HG02884 (cell line): ENCODE results near the gene BTBD6.
"Not testable (repeated sequence)": the region's sequence is repeated elsewhere in the genome, so short reads cannot be mapped to it uniquely, and the experiment has no call there.

Experiments
- ATAC-seq: cut with Tn5 transposase; IDR thresholded peaks from one replicate; pipeline ENCODE4 v1.9.1; 2021; ENCODE audit warnings: mild to moderate bottlenecking, moderate library complexity; ENCODE audit not compliant: unreplicated experiment

BTBD6 gene

DNA sequence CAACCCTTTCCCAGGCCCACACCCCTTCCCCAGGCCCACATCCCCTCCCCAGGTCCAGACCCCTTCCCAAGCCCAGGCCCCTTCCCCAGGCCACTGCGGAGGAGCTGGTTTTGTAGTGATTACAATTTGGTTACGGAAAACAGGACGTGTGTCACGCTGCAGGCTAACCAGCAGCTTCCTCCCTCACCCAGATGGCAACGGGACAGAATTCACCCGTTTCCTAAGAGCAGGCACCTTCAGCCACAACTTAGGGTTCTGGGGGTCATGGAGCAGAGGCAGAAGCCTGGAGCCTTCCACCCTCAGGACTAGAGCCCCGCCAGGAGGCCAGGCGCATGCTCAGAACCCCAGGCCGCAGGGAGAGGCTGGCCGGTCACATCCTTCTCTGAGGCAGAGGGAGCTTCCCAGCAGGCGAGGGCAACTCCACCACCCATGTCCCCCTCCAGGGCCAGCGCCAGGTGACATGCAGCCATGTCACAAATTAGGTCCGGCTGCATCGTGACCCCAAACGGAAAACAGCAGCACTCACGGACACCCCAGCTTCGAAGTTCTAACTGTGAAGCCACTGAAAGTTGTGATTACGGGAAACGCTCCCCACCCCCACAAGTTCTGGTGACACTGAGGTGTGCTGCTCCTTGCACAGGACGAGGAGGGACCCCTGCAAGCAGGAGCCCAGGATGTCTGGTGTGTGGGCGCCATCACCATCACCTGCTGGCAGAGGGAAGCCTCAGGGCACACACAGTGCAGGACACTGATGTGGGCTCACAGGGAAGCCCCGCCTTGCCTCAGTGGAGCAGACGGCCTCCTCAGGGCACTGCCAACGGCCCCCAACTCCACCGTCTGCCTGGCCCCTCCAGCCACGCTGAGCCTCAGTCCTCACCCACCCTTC is 44.7 kb downstream of the BTBD6 start:
- no peak for ATAC-seq

- ATAC-seq = no peak
These were observed 45.8 kb downstream of the BTBD6 start for GRCh38 chr14:105294142-105294597.

DNA sequence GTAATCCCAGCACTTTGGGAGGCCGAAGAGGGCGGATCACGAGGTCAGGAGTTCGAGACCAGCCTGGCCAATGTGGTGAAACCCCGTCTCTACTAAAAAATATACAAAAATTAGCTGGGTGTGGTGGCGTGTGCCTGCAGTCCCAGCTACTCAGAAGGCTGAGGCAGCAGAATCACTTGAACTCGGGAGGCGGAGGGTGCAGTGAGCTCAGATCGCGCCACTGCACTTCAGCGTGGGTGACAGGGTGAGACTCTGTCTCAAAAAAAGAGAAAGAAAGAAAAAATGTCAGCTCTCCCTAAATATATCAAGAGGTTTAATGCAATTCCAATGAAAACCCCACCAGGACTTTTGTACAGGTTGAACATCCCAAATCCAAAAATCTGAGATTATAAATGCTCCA is 49.0 kb downstream of the BTBD6 start:
- not testable (repeated sequence) for ATAC-seq

DNA sequence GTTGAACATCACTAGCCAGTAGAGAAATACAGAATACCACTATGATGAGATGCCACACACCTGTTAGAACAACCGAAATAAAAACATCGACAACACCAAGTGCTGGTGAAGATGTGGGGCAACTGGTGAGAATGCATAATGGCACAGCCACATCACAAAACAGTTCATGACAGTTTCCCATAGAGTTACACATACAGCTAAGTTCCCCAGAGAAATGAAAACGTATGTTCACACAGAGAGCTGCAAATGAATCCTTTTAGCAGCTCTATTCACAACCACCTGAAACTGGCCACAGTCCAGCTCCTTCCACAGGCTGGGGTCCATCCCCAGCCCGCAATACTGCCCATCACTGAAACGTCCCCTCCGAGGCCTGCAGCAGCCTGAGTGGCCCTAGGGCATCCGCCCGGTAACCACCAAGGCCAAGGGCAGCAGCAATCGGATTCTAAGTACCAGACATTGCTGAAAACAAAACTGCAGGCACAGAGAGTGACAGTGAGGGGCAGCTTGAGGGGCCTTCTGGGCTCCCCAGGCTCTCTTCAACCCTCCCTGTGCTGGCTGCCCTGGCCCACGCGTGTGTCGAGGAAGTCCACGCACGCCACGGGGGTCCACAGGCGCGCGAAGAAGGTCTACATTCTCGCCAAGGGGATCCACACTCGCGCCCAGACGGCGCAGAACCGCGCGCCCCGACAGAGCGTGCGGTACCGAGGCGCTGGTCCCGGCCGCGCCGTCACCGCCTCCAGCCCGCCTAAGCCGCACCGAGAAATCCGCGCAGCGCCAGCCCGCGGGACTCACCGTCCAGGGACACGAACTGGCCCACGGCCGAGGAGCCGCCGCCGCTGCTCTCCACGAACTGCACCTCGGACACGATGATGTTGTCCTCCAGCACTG is 51.6 kb downstream of the BTBD6 start:
- ATAC-seq = peak; percentile 17
